Adrenal gland (tissue), 12 donors: ENCODE measurements around the gene KLHL10. TPM values are rescaled to one million over a fixed set of nuclear protein-coding genes. Genes with fewer than 3 reads are reported as not detected.

Source experiments
- DNase-seq, 7 donors: peaks; one replicate each; pipeline ENCODE4 v3.0.0-alpha.2; 2019 to 2020
- H3K27ac ChIP-seq, 5 donors: fragments of 200-600 bp; sonication (generic) in 4 of 5; 1 replicate in 3 of 5; 2 replicates in 2 of 5; pipeline versions ENCODE4 v1.5.1 to v1.8.0; 2016 to 2020; ENCODE audit warnings: mild to moderate bottlenecking in 1 of 5
- H3K27me3 ChIP-seq: fragments of 200-600 bp; 2 replicates; pipeline ENCODE4 v1.8.0; 2021
- H3K36me3 ChIP-seq, 2 donors: fragments of 200-600 bp; replicated peaks in 1 of 2; 1 replicate in 1 of 2; 2 replicates in 1 of 2; pipeline versions ENCODE4 v1.5.1 to v1.8.0; 2018 to 2022
- H3K4me1 ChIP-seq, 2 donors: fragments of 200-600 bp; replicated peaks in 1 of 2; 1 replicate in 1 of 2; 2 replicates in 1 of 2; pipeline versions ENCODE4 v1.5.1 to v1.8.0; 2018 to 2021
- H3K4me3 ChIP-seq, 4 donors: fragments of 200-600 bp; sonication (generic) in 3 of 4; one replicate each; pipeline ENCODE4 v1.5.1; 2016 to 2018
- H3K9me3 ChIP-seq, 3 donors: fragments of 200-600 bp; sonication (generic) in 1 of 3; replicated peaks in 1 of 3; 1 replicate in 2 of 3; 2 replicates in 1 of 3; pipeline versions ENCODE4 v1.5.1 to v1.8.0; 2016 to 2021
- CTCF ChIP-seq, 6 experiments: fragments of 450-650 bp in 4 of 6; fragments of 200-600 bp in 2 of 6; sonication (generic) in 1 of 6; IDR thresholded peaks; 1 replicate in 5 of 6; 2 replicates in 1 of 6; pipeline versions ENCODE4 v1.5.1 to v1.8.0; 2016 to 2021; ENCODE audit warnings: antibody characterized with exemption in 6 of 6, mild to moderate bottlenecking in 2 of 6, moderate library complexity in 1 of 6
- POLR2A ChIP-seq, 2 donors: fragments of 450-650 bp; IDR thresholded peaks; one replicate each; pipeline ENCODE4 v1.6.1; 2017; ENCODE audit warnings: antibody characterized with exemption in 2 of 2, mild to moderate bottlenecking in 2 of 2, moderate library complexity in 1 of 2
- WGBS, 4 donors: extraction: QIAGEN DNeasy Blood & Tissue Kit in 2 of 4; methylation state at CpG; one replicate each; pipeline versions ENCODE4 v1.1.5 to v1.1.7; 2013 to 2017; 5-methylcytosine and 5-hydroxymethylcytosine counted together
- intact Hi-C, 2 donors: fragments of 100-400 bp; cut with DNase I; formaldehyde crosslinking; loops; one replicate each; pipeline versions ENCODE4 v1.14.1 to v1.15.0; 2022 to 2023
- polyA plus RNA-seq, 3 donors: library from polyadenylated mRNA; stranded (reverse); fragments of 200-250 nt in 2 of 3; fragments of 350-450 nt in 1 of 3; fragmentation: Illumina TruSeq in 1 of 3; extraction: RNeasy Lipid Tissue Mini Kit (QIAGEN cat#74804) in 1 of 3; gene quantifications; one replicate each; pipeline ENCODE4 v1.2.3, GENCODE V29; 2013 to 2014
- total RNA-seq, 9 donors: library from RNA; depleted of rRNA in 4 of 9; stranded (reverse); fragments of >200 nt in 4 of 9; fragments of 120-200 nt in 1 of 9; fragmentation: NEBNext Ultra II Directional in 1 of 9; extraction: Animal tissue kit (Norgen Biotek cat#: 25700) in 1 of 9; gene quantifications; one replicate each; pipeline versions ENCODE4 v1.1.0 to v1.2.4, GENCODE V29; 2013 to 2023
- donor health status: healthy with polysubstance abuse.
- donor health status: Bipolar disorder and iron deficiency.
- donor health status: DM: yes; HTN: yes; CAD: no.
- donor health status: DM: no; HTN: no; CAD: no.
- donor health status: DM: no; HTN: no; CAD: no.
- donor health status: DM: yes; HTN: yes; CAD: no.

The KLHL10 gene
- total and polyA plus RNA-seq, 12 donors = 0.10 to 0.29 (median 0.24) TPM; not detected in 9

DNA sequence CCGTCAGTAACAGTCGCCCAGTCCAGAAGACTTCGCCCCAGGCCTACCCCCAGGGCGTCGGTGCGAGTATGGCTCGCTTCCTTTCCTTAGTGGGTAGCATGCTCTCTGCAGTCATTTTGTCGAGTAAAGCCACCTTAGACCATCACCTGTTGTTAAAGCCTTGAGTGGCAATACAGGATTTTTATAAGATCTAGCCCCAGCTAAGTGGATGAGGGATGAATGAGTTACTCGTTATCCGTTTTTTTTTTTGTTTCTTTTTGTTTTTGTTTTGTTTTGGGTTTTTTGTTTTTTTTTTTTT lies 27.9 kb downstream of the KLHL10 start:
- H3K9me3 ChIP-seq = no peaks in the 10 kb centered on the region
- peak overlapping the region in 1 of 4 donors; percentile 76 for H3K4me3 ChIP-seq
- WGBS, 4 donors = 0 to 2% (median 2%) methylated on average over 9 to 10 of the region's 10 CpGs
- H3K27ac ChIP-seq = peak overlapping the region in 3 of 5 donors; percentile 89 to 94 (median 93)
- no peak for DNase-seq
- TF ChIP-seq CTCF (IDR thresholded peaks at IDR 0.05) (no peak), POLR2A (IDR thresholded peaks at IDR 0.05) (no peak)
- intact Hi-C loops = no loop called here
- H3K36me3 ChIP-seq = peaks cover 0 to 31% of the 10 kb centered on the region in 2 donors
- H3K4me1 ChIP-seq = peaks cover 6 to 30% of the 10 kb centered on the region in 2 donors
- no peaks in the 10 kb centered on the region for H3K27me3 ChIP-seq

- Histone ChIP-seq H3K36me3 (peaks cover 0 to 60% of the 10 kb centered on the region in 2 donors), H3K27me3 (no peaks in the 10 kb centered on the region), H3K4me3 (no peak overlapping the region), H3K4me1 (peaks cover 4 to 8% of the 10 kb centered on the region in 2 donors), H3K9me3 (no peaks in the 10 kb centered on the region), H3K27ac (no peak overlapping the region)
- DNase-seq = no peak
- intact Hi-C loops = no loop called here
- TF ChIP-seq CTCF (IDR thresholded peaks at IDR 0.05) (no peak), POLR2A (IDR thresholded peaks at IDR 0.05) (no peak)
- WGBS, 4 donors = 55 to 62% (median 58%) methylated on average over 3 of the region's 3 CpGs
Measured at GRCh38 chr17:41868568-41868967, 30.9 kb downstream of the KLHL10 start.

- no peak overlapping the region for H3K4me3 ChIP-seq
- peaks cover 0 to 65% of the 10 kb centered on the region in 2 donors for H3K36me3 ChIP-seq
- no peaks in the 10 kb centered on the region for H3K4me1 ChIP-seq
- WGBS, 4 donors = 78 to 84% (median 79%) methylated on average over 7 to 9 of the region's 9 CpGs
- intact Hi-C loops = no loop called here
- no peak overlapping the region for H3K27ac ChIP-seq
- no peak for TF ChIP-seq POLR2A (IDR thresholded peaks at IDR 0.05)
- TF ChIP-seq CTCF (IDR thresholded peaks at IDR 0.05) = no peak
- no peaks in the 10 kb centered on the region for H3K9me3 ChIP-seq
- H3K27me3 ChIP-seq = no peaks in the 10 kb centered on the region
- DNase-seq = no peak
Measured at GRCh38 chr17:41869426-41869825, 31.8 kb downstream of the KLHL10 start.

DNA sequence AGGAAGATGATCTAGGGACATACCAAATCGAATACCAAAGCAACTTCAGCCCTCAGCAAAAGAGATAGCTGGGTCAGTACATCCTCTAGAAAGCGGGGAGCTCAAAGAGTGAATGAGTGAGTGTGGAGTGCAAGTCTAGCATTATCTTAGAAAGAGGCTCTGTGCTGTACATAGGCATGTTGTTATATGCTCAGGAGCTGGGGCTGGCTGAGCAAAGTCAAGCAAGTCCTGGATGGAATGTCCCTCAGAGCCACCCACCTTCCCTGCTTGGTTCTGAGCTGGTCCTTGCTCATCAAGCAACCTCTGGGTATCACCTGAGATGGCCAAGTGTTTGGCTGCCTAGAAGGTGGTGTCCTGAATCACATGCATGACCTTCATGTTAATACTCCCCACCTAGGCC lies 32.5 kb downstream of the KLHL10 start:
- Histone ChIP-seq H3K27ac (no peak overlapping the region), H3K4me1 (no peaks in the 10 kb centered on the region), H3K27me3 (no peaks in the 10 kb centered on the region), H3K4me3 (no peak overlapping the region), H3K36me3 (peaks cover 0 to 65% of the 10 kb centered on the region in 2 donors), H3K9me3 (no peaks in the 10 kb centered on the region)
- intact Hi-C loops = no loop called here
- WGBS, 4 donors = 81 to 91% (median 89%) methylated on average over 2 of the region's 2 CpGs
- no peak for DNase-seq
- no peak for TF ChIP-seq POLR2A (IDR thresholded peaks at IDR 0.05)
- no peak for TF ChIP-seq CTCF (IDR thresholded peaks at IDR 0.05)
